Measurements from ENCODE around the gene TSNAXIP1.

GRCh38 chr16:67764158-67764667 lies 42.5 kb upstream of the TSNAXIP1 start:
- TF ChIP-seq CTCF (IDR thresholded peaks at IDR 0.05) (no peak), POLR2AphosphoS5 (IDR thresholded peaks at IDR 0.05) (no peak), POLR2A (IDR thresholded peaks at IDR 0.05) (no peak)
